ENCODE measurements around the gene PHC2.

PHC2 gene

GRCh38 chr1:33346927-33347649 is 83.8 kb downstream of the PHC2 start:
- DNase-seq, result no peak

GRCh38 chr1:33346533-33346926 is 84.4 kb downstream of the PHC2 start:
- DNase-seq, result no peak

- no peak for DNase-seq
Measured at GRCh38 chr1:33344896-33345560, 85.9 kb downstream of the PHC2 start.

- no peak for DNase-seq
Measured at GRCh38 chr1:33343539-33343938, 87.4 kb downstream of the PHC2 start.

- DNase-seq, result no peak
Measured at GRCh38 chr1:33342041-33342723, 88.7 kb downstream of the PHC2 start.

- DNase-seq, result no peak
Measured at GRCh38 chr1:33341190-33341589, 89.7 kb downstream of the PHC2 start.

GRCh38 chr1:33339413-33339812 is 91.5 kb downstream of the PHC2 start:
- no peak for DNase-seq

- DNase-seq, result peak in 1 of 2 donors; percentile 30
Measured at GRCh38 chr1:33338440-33339211, 92.3 kb downstream of the PHC2 start.

GRCh38 chr1:33338048-33338439 is 92.9 kb downstream of the PHC2 start:
- DNase-seq, result no peak

GRCh38 chr1:33337441-33337840 is 93.5 kb downstream of the PHC2 start:
- no peak for DNase-seq

- DNase-seq, result no peak
Measured at GRCh38 chr1:33336580-33336979, 94.3 kb downstream of the PHC2 start.

GRCh38 chr1:33335020-33335419 is 95.9 kb downstream of the PHC2 start:
- no peak for DNase-seq

GRCh38 chr1:33334081-33334552 is 96.8 kb downstream of the PHC2 start:
- no peak for DNase-seq

- DNase-seq, result no peak
Measured at GRCh38 chr1:33332881-33333280, 98.0 kb downstream of the PHC2 start.

GRCh38 chr1:33332357-33332789 is 98.5 kb downstream of the PHC2 start:
- DNase-seq, result no peak

GRCh38 chr1:33331444-33332356 is 99.2 kb downstream of the PHC2 start:
- DNase-seq, result no peak

- no peak for DNase-seq
Measured at GRCh38 chr1:33330906-33331305, 100.0 kb downstream of the PHC2 start.

- no peak for DNase-seq
Measured at GRCh38 chr1:33330361-33330890, 100.5 kb downstream of the PHC2 start.

- no peak for DNase-seq
Measured at GRCh38 chr1:33329600-33330305, 101.1 kb downstream of the PHC2 start.

GRCh38 chr1:33328817-33329216 is 102.1 kb downstream of the PHC2 start:
- no peak for DNase-seq
